Measurements from ENCODE around the gene NXF1. TPM values are rescaled to one million over a fixed set of nuclear protein-coding genes. Genes with fewer than 3 reads are reported as not detected.
"Not testable (repeated sequence)": the region's sequence is repeated elsewhere in the genome, so short reads cannot be mapped to it uniquely, and the experiment has no call there.

NXF1 gene
- total RNA-seq, 1 donor: 169 TPM

DNA sequence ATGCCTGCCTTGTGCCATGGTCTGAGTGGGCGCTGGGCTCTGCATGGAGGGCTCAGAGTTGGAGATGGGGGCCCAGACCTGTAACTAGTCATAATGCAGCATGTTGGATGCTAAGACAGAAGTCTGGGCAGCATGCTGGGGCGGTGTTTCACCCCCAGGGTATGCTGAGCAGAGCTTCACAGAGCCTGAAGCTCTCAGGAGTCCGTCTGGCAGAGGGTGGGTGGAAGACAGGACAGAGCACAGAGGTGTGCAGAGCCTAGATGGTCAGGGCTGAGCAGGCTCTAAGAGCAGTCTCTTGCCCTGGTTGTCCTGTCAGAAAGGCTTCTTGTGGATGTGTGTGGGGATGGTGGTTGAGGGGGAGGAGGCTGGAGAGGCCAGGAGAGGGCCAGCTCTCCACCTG is 26.8 kb downstream of the NXF1 start:
- Histone ChIP-seq H3K4me1 (ENCODE audit: insufficient read depth, low read length) (peaks cover 8% of the 10 kb centered on the region), H3K9me3 (ENCODE audit: low read depth, low read length) (no peaks in the 10 kb centered on the region), H3K4me3 (ENCODE audit: low read length) (no peak overlapping the region), H3K27me3 (ENCODE audit: insufficient read depth, low read length) (no peaks in the 10 kb centered on the region)

DNA sequence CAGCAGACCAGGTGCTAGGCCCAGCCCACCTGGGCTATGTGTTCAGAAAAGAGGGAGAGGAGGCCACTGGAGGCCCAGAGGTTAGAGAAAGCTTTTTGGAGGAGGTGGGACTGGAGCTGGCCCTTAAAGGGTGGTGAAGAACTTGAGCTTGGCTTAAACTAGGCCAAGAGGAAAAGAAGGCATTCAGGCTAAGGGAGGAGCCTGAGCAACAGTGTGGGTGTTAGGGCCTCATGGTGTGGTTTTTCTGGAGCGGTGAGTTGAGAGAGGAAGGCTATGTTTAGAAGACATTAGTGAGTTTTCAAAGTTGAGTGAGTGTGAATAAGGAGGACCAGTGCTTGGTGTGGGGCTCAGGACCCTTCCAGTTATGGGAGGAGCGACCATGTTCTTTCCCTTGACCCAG is 27.9 kb downstream of the NXF1 start:
- Histone ChIP-seq H3K27me3 (ENCODE audit: insufficient read depth, low read length) (no peaks in the 10 kb centered on the region), H3K9me3 (ENCODE audit: low read depth, low read length) (no peaks in the 10 kb centered on the region), H3K4me1 (ENCODE audit: insufficient read depth, low read length) (peaks cover 9% of the 10 kb centered on the region), H3K4me3 (ENCODE audit: low read length) (no peak overlapping the region)

DNA sequence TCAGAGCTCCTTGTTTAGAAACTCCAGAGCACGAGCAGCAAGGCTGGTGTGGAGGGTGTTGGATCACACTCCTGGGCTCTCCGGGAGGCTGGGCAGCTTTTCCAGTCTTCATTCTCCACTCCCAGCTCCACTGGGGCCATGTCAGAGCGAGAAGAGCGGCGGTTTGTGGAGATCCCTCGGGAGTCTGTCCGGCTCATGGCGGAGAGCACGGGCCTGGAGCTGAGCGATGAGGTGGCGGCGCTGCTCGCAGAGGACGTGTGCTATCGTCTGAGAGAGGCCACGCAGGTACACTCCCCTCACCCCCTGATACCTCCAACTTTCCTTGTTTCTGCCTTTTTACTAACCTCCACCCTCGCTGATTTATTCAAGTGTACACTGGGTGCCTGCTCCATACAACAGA is 29.6 kb downstream of the NXF1 start:
- Histone ChIP-seq H3K4me3 (ENCODE audit: low read length) (no peak overlapping the region), H3K9me3 (ENCODE audit: low read depth, low read length) (no peaks in the 10 kb centered on the region), H3K4me1 (ENCODE audit: insufficient read depth, low read length) (peaks cover 22% of the 10 kb centered on the region), H3K27me3 (ENCODE audit: insufficient read depth, low read length) (no peaks in the 10 kb centered on the region)

DNA sequence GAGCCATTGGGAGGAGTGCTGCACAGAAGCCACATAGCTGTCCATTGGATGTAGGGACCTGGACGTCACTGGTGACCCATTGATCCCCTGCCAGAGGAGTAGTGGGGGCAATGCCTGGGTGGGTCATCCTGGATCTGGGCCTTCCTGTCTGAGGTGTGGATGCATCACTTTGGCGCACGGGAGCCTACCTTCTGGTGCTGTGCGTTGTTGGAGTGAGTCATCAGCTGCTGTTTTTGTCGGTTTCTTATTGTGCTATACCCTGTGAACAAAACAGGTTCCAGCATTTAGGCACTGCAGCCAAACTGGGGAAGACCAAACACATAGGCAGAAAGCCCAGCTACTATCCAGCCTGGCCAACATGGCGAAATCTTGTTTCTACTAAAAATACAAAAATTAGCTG is 30.8 kb downstream of the NXF1 start:
- no peak overlapping the region for H3K4me3 ChIP-seq (ENCODE audit: low read length)

DNA sequence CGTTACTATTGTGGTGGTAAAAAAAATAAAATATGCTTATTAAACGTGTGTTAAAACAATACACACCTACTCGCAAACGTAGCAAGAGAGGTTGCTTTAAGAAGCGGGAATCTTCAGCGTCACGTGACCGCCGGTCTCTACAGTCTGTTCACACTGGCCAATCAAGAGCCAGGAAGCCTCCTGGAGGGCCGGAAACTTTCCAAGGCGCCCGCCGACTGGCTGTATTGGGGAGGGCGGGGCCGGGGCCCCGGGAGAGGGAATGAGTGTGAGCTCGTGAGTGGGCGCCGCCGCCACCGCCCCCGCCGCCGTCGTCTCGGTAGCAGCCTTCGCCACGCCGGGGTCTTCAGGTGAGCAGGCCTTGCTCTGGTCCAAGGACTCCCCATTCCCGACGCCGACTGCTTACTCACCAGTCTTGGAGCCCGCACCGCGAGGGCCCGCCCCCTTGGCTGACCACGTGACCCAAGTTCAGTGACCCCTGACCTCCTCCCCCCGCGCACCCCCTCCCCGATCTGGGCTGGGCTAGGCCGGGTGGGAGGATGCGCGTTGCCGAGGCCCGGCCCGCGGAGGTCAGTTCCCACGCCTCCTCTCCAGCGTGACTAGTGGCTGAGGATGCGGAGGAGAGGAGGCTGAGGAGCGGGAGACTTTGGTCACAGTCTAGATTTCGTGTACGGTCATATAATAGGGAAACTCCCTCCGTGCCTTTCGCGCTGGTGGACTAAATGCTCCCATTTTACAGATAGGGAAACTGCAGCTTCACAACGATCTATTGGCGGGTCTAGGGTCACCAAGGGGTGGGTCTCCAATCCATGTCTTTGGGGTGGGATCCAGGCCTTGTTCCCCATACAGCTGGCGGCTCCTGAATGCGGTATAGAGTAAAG is 33.9 kb downstream of the NXF1 start, which contains the start of gene TAF6L:
Gene TAF6L, plus strand, starts transcription at position 253 of the 878 bp plus-strand sequence. CDS start 4,388 bp downstream, outside the sequence.
- Histone ChIP-seq H3K27me3 (ENCODE audit: insufficient read depth, low read length) (no peaks in the 10 kb centered on the region), H3K4me3 (ENCODE audit: low read length) (peak within 1 kb of the TSS; percentile 66), H3K9me3 (ENCODE audit: low read depth, low read length) (no peaks in the 10 kb centered on the region), H3K4me1 (ENCODE audit: insufficient read depth, low read length) (peaks cover 32% of the 10 kb centered on the region)

More for the DNA sequence above, 30.8 kb downstream of the NXF1 start:
- no peaks in the 10 kb centered on the region for H3K27me3 ChIP-seq (ENCODE audit: insufficient read depth, low read length)
- H3K4me1 ChIP-seq (ENCODE audit: insufficient read depth, low read length): peaks cover 32% of the 10 kb centered on the region
- no peaks in the 10 kb centered on the region for H3K9me3 ChIP-seq (ENCODE audit: low read depth, low read length)

DNA sequence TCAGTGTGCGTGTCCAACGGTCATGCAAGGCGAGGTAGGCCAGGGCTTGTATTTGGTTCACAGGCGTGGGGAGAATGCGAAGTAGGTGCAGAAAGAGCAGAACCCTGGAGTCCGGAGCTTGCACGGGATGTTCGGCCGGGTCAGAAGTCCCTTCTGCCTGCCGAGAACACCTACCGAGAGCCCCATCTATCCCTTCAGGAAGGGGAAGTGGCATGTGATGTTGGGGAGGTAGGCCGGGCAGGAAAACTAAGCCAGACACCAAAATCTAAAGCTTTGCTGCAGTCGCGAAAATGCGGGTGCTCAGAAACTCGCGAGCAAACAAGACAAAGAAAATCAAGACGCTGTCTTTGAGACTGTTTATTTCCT is 34.5 kb downstream of the NXF1 start:
- H3K4me1 ChIP-seq (ENCODE audit: insufficient read depth, low read length): peaks cover 32% of the 10 kb centered on the region
- no peaks in the 10 kb centered on the region for H3K27me3 ChIP-seq (ENCODE audit: insufficient read depth, low read length)
- H3K4me3 ChIP-seq (ENCODE audit: low read length): peak overlapping the region; percentile 66
- no peaks in the 10 kb centered on the region for H3K9me3 ChIP-seq (ENCODE audit: low read depth, low read length)

DNA sequence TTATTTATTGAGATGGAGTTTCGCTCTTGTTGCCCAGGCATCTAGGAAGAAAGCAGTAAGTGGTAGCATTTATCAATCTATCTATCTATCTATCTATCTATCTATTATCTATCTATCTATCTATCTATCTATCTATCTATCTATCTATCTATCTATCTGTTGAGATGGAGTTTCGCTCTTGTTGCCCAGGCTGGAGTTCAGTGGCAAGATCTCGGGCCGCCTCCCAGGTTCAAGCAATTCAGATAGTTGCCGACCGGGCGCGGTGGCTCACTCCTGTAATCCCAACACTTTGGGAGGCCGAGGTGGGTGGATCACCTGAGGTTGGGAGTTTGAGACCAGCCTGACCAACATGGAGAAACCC is 44.4 kb downstream of the NXF1 start:
- not testable (repeated sequence) for H3K27me3 ChIP-seq (ENCODE audit: insufficient read depth, low read length); H3K4me3 ChIP-seq (ENCODE audit: low read length); H3K9me3 ChIP-seq (ENCODE audit: low read depth, low read length)
- H3K4me1 ChIP-seq (ENCODE audit: insufficient read depth, low read length): peaks cover 22% of the 10 kb centered on the region

DNA sequence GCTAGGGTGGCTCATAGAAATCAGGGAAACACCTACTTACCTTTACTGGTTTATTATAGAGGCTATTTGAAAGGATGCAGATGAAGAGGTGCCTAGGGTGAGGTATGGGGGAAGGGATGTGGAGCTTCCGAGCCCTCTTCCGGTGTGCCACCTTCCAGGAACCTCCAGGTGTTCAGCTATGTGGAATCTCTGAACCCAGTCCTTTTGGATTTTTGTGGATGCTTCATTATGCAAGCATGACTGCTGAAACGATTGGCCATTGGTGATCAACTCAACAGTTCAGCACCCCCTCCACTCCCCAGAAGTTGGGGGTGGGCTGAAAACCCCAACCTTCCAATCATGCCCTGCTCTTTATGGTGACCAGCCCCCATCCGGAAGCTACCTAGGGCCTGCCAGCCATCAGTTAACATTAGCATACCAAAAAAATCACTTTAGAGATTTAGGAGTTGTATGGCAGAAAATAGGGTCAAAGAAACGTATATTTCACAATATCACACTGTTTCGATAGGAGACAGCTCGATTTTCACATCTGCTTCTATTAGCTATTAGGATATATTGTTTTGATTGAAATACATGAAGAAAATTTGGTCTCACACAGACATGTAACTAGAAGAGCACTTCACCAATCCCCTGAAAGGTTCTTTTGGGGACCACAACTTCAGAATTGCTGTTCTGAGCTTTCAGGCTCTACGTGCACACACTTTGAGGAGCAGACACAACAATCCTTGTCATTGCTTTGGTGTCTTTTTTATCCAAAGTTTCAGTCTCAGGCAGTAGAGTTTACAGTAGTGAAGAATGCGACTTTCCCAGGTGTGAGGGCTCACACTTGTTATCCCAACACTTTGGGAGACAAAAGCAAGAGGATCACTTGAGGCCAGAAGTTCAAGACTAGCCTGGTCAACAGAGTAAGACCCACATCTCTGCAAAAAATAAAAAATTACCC is 47.1 kb downstream of the NXF1 start:
- peaks cover 23% of the 10 kb centered on the region for H3K4me1 ChIP-seq (ENCODE audit: insufficient read depth, low read length)
- no peaks in the 10 kb centered on the region for H3K27me3 ChIP-seq (ENCODE audit: insufficient read depth, low read length)
- no peak overlapping the region for H3K4me3 ChIP-seq (ENCODE audit: low read length)
- H3K9me3 ChIP-seq (ENCODE audit: low read depth, low read length): no peaks in the 10 kb centered on the region

DNA sequence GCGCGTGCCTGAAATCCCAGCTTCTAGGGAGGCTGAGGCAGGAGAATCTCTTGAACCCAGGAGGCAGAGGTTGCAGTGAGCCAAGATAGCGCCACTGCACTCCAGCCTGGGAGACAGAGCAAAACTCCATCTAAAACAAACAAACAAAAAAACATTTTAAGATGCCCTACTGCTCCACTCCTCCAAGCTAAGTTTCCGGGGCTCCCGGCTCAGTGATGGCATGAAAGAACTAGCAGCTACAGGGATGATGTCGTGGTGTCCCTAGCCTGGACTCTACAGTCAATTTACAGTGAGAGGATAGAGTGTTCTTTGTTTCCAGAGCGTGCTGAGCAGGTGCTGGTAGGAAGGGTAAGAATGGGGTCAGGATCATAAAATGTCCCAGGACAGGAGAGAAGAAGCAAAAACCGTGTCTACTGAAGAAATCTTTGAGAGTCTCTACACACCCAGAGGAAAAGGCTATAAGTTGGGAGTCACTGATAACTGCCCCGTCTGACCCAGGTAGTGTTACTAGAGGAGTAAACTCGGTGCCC is 50.1 kb downstream of the NXF1 start:
- Histone ChIP-seq H3K9me3 (ENCODE audit: low read depth, low read length) (no peaks in the 10 kb centered on the region), H3K4me1 (ENCODE audit: insufficient read depth, low read length) (peaks cover 23% of the 10 kb centered on the region), H3K27me3 (ENCODE audit: insufficient read depth, low read length) (no peaks in the 10 kb centered on the region), H3K4me3 (ENCODE audit: low read length) (no peak overlapping the region)

DNA sequence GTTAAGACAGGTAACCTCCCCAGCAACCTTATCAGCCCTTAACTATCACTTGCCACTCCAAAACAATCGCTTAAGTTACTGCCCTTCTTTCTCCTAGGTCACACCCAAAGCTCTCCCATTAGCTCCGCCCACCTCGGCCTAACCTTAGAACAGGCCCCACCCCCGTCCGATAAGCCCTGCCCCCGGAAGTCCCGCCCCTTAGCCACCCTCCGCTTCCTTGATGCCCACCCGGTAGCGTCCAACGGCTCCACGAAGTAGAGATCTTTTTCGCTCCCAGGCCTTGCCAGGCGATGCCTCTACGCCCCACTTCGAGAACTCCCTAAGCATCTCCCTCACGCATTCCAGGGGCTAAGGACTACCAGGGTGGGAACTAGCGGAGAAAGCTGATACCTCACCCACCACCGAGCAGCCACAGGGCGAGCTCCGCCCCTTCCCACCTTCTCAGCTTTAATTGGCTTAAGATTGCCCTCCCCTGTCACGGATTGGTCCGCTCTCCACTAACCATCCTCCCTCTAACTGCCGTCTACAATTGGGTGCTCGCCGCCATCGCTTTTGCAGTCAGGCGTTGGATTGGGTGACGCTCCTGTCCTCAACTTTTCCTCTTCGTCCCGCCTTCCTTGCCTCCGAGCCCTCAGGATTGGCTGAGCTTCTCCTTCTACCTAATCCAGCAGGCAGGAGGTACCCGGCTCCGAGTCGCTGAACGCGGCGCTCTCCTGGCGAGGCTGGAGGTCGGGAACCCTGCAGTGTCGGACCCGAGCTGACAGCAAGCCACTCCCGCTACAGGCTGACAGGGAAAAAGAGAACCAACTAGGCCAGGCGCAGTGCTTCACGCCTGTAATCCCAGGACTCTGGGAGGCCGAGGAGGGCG is 51.3 kb downstream of the NXF1 start, which contains the start of gene ZBTB3:
Gene ZBTB3, minus strand, starts transcription at position 425 of the 868 bp plus-strand sequence. CDS start 496 bp downstream, outside the sequence.
- Histone ChIP-seq H3K9me3 (ENCODE audit: low read depth, low read length) (no peaks in the 10 kb centered on the region), H3K4me3 (ENCODE audit: low read length) (peak within 1 kb of the TSS; percentile 82), H3K4me1 (ENCODE audit: insufficient read depth, low read length) (peaks cover 23% of the 10 kb centered on the region), H3K27me3 (ENCODE audit: insufficient read depth, low read length) (no peaks in the 10 kb centered on the region)

DNA sequence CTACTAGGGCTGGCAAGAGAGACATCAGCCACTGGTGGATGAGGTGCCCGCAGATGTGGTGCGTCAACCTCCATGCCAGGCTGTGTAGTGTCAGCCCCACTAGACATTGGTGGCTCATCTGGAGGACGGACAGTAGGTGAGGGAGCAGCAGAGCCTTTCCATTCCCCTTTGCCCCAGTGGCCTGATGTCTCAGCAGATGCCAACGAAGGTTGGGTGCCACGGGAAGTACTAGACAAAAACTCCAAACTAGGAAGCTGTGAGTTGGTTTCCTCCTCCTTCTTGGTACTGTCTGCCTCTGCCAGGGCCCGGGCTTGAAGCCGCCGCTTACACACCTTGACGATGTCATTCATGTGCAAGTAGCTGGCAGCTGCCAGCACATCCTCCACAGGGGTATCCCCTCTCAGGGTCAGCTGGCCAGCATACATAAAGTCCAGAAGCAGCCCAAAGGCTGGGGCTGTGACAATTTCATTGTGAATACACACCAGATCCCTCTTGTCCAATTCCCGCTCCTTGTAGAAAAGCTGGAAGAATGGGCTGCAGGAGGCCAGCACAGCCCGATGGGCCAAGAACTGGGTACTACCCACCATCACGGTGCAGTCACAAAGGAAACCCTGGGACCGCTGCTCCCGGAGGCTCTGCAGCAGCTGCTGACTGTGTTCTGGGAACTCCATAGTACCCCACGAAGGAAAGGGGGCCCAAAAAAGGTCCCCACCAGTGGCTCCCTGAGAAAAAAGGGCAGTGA is 52.1 kb downstream of the NXF1 start:
- H3K4me1 ChIP-seq (ENCODE audit: insufficient read depth, low read length): peaks cover 23% of the 10 kb centered on the region
- peak overlapping the region; percentile 82 for H3K4me3 ChIP-seq (ENCODE audit: low read length)
- no peaks in the 10 kb centered on the region for H3K27me3 ChIP-seq (ENCODE audit: insufficient read depth, low read length)
- H3K9me3 ChIP-seq (ENCODE audit: low read depth, low read length): no peaks in the 10 kb centered on the region

DNA sequence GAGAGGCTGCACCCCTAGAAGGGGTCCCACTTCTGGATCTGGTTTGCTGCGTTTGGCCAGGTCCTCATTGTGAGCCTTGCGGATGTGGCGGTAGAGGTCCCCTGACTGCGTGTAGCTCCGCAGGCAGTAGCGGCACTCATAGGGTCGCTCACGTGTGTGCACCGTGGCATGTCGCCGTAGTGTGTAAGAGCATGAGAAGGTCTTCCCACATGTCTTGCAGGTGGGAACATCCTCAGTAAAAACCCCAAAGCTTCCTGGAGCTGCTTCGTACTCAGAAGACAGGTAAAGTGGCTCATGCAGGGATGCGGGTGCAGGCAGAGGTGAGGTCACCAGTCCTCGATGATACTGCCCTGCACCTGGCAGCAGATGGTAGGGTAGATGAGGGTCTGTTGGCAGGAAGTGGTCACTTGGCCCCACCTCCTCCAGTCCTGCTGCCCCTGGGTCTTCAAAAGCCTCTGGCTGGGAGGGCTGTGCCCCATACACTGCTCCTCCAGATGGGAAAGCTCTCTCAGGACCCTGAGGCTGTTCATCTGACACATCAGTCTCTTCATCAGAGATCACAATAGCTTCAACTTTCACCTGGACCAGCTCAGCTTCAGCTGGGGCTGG is 53.0 kb downstream of the NXF1 start:
- H3K27me3 ChIP-seq (ENCODE audit: insufficient read depth, low read length): no peaks in the 10 kb centered on the region
- peaks cover 23% of the 10 kb centered on the region for H3K4me1 ChIP-seq (ENCODE audit: insufficient read depth, low read length)
- no peaks in the 10 kb centered on the region for H3K9me3 ChIP-seq (ENCODE audit: low read depth, low read length)
- no peak overlapping the region for H3K4me3 ChIP-seq (ENCODE audit: low read length)

DNA sequence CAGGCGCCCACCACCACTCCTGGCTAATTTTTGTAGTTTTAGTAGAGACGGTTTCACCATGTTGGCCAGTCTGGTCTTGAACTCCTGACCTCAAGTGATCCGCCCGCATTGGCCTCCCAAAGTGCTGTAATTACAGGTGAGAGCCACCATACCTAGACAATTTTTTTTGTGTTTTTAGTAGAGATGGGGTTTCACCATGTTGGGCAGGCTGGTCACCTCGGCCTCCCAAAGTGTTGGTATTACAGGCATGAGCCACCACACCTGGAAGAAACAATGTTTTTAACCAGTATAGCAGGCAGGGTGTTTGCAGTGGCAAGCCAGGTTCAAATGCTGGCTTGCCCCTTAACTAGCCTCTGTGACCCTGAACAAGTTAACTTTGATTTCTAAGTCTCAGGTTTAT is 55.3 kb downstream of the NXF1 start:
- peaks cover 23% of the 10 kb centered on the region for H3K4me1 ChIP-seq (ENCODE audit: insufficient read depth, low read length)
- H3K27me3 ChIP-seq (ENCODE audit: insufficient read depth, low read length); H3K4me3 ChIP-seq (ENCODE audit: low read length); H3K9me3 ChIP-seq (ENCODE audit: low read depth, low read length): not testable (repeated sequence)
